Lower leg skin (tissue), 4 donors: Measurements from ENCODE around the gene DNMT3A. TPM values are rescaled to one million over a fixed set of nuclear protein-coding genes. Genes with fewer than 3 reads are reported as not detected.

Experiments
- DNase-seq, 2 donors: peaks; one replicate each; pipeline ENCODE4 v3.0.0-alpha.2; 2019; ENCODE audit warnings: low spot score in 2 of 2
- H3K4me3 ChIP-seq: fragments of 200-600 bp; sonication (generic); 2 replicates; pipeline ENCODE4 v1.5.1; 2017; ENCODE audit warnings: mild to moderate bottlenecking, low read depth; ENCODE audit not compliant: poor library complexity, severe bottlenecking
- CTCF ChIP-seq, 3 donors: fragments of 450-650 bp; IDR thresholded peaks; one replicate each; pipeline ENCODE4 v1.5.1; 2016; ENCODE audit warnings: antibody characterized with exemption in 3 of 3, mild to moderate bottlenecking in 3 of 3, moderate library complexity in 2 of 3
- POLR2A ChIP-seq, 2 donors: fragments of 450-650 bp; IDR thresholded peaks; one replicate each; pipeline ENCODE4 v1.6.1; 2016 to 2017; ENCODE audit warnings: antibody characterized with exemption in 2 of 2, mild to moderate bottlenecking in 1 of 2, moderate library complexity in 1 of 2
- WGBS, 2 donors: methylation state at CpG; one replicate each; pipeline ENCODE4 v1.1.5; 2018; 5-methylcytosine and 5-hydroxymethylcytosine counted together
- intact Hi-C: fragments of 100-400 bp; cut with DNase I; formaldehyde crosslinking; loops from one replicate; pipeline ENCODE4 v1.15.0; 2023; ENCODE audit warnings: low total_unique reads
- total RNA-seq, 4 donors: library from RNA; depleted of rRNA; stranded (reverse); fragments of >200 nt; gene quantifications; one replicate each; pipeline ENCODE4 v1.1.0, GENCODE V29; 2016

The DNMT3A gene
- total RNA-seq, 4 donors from 2014 or later, result 4.3 to 7.4 (median 6.9) TPM

- DNase-seq, result peak in 1 of 2 donors; percentile 76
- 92% methylated on average over 17 of the region's 17 CpGs for WGBS, 2 donors
- intact Hi-C loops, result no loop called here
- no peak overlapping the region for H3K4me3 ChIP-seq
- TF ChIP-seq POLR2A (IDR thresholded peaks at IDR 0.05), result no peak
- TF ChIP-seq CTCF (IDR thresholded peaks at IDR 0.05), result no peak
These were observed 33.8 kb upstream of the DNMT3A start for GRCh38 chr2:25375371-25375988.

GRCh38 chr2:25374827-25375226, 33.1 kb upstream of the DNMT3A start:
- intact Hi-C loops, result no loop called here
- no peak for TF ChIP-seq POLR2A (IDR thresholded peaks at IDR 0.05)
- TF ChIP-seq CTCF (IDR thresholded peaks at IDR 0.05), result no peak
- 90 to 92% methylated on average over 5 of the region's 5 CpGs for WGBS, 2 donors

GRCh38 chr2:25374411-25374810, 32.7 kb upstream of the DNMT3A start:
- 96 to 99% methylated on average over 4 of the region's 4 CpGs for WGBS, 2 donors
- DNase-seq, result peak in 1 of 2 donors; percentile 25
- TF ChIP-seq POLR2A (IDR thresholded peaks at IDR 0.05) (no peak), CTCF (IDR thresholded peaks at IDR 0.05) (no peak)
- intact Hi-C loops, result no loop called here
- no peak overlapping the region for H3K4me3 ChIP-seq

More at GRCh38 chr2:25374827-25375226, 33.1 kb upstream of the DNMT3A start:
- H3K4me3 ChIP-seq, result no peak overlapping the region
- peak in 1 of 2 donors; percentile 48 for DNase-seq

- DNase-seq, result no peak
- intact Hi-C loops, result no loop called here
- 52 to 59% methylated on average over 14 to 20 of the region's 20 CpGs for WGBS, 2 donors
- TF ChIP-seq POLR2A (IDR thresholded peaks at IDR 0.05) (no peak), CTCF (IDR thresholded peaks at IDR 0.05) (no peak)
- no peak overlapping the region for H3K4me3 ChIP-seq
These were observed 31.7 kb upstream of the DNMT3A start for GRCh38 chr2:25373269-25373981.

GRCh38 chr2:25372405-25373268, 30.9 kb upstream of the DNMT3A start:
- intact Hi-C loops, result no loop called here
- 58 to 60% methylated on average over 25 of the region's 25 CpGs for WGBS, 2 donors
- H3K4me3 ChIP-seq, result no peak overlapping the region
- TF ChIP-seq POLR2A (IDR thresholded peaks at IDR 0.05), result no peak
- no peak for TF ChIP-seq CTCF (IDR thresholded peaks at IDR 0.05)
- DNase-seq, result peak in 1 of 2 donors; percentile 82
